ENCODE data around the gene HECTD1.

GRCh38 chr14:31194095-31194494, 13.5 kb downstream of the HECTD1 start:
- TF ChIP-seq POLR2A (IDR thresholded peaks at IDR 0.05; ENCODE audit: low read length) (no peak), GATA1 (IDR thresholded peaks at IDR 0.05; ENCODE audit: low read depth, low read length) (no peak)
